DND-41 (cell line): ENCODE results near the gene LMO7.
"Not testable (repeated sequence)": the region's sequence is repeated elsewhere in the genome, so short reads cannot be mapped to it uniquely, and the experiment has no call there.

Source experiments
- ATAC-seq: fragments of 200-7000 bp; cut with Tn5 transposase; 3 replicates; pipeline ENCODE4 v1.9.1; 2021; ENCODE audit warnings: low read depth; ENCODE audit not compliant: insufficient read depth
- DNase-seq: peaks from one replicate; pipeline ENCODE4 v3.0.0-alpha.2; 2020
- H2AFZ ChIP-seq: 2 replicates; pipeline ENCODE4 v1.6.0; 2012; ENCODE audit warnings: low read depth, low read length
- H3K27ac ChIP-seq: 2 replicates; pipeline ENCODE4 v1.5.1; 2012; ENCODE audit warnings: low read length, inconsistent platforms
- H3K27me3 ChIP-seq: fragments of 200-600 bp; sonication (generic); 2 replicates; pipeline ENCODE4 v1.6.0; 2012; ENCODE audit warnings: low read length, mild to moderate bottlenecking, inconsistent platforms; ENCODE audit not compliant: insufficient read depth, poor library complexity
- H3K36me3 ChIP-seq: 2 replicates; pipeline ENCODE4 v1.5.1; 2012; ENCODE audit warnings: low read length, inconsistent platforms; ENCODE audit not compliant: insufficient read depth
- H3K4me1 ChIP-seq: 2 replicates; pipeline ENCODE4 v1.5.1; 2012; ENCODE audit warnings: mild to moderate bottlenecking, low read length; ENCODE audit not compliant: insufficient read depth
- H3K4me2 ChIP-seq: 2 replicates; pipeline ENCODE4 v1.6.0; 2012; ENCODE audit warnings: mild to moderate bottlenecking, moderate library complexity, low read length, inconsistent platforms; ENCODE audit not compliant: insufficient read depth
- H3K4me3 ChIP-seq, 2 experiments: fragments of 200-600 bp in 1 of 2; shearing (Covaris generic) in 1 of 2; 2 replicates each; pipeline ENCODE4 v1.5.1; 2012 to 2016; ENCODE audit warnings: inconsistent platforms in 2 of 2, low read length in 2 of 2, mild to moderate bottlenecking in 2 of 2, low read depth in 1 of 2, moderate library complexity in 1 of 2
- H3K79me2 ChIP-seq: 2 replicates; pipeline ENCODE4 v1.6.0; 2012; ENCODE audit warnings: low read length, inconsistent platforms; ENCODE audit not compliant: insufficient read depth
- H3K9ac ChIP-seq: 2 replicates; pipeline ENCODE4 v1.6.0; 2012; ENCODE audit warnings: low read depth, mild to moderate bottlenecking, inconsistent platforms, low read length, moderate library complexity
- H3K9me3 ChIP-seq: 2 replicates; pipeline ENCODE4 v1.5.1; 2012; ENCODE audit warnings: low read length, moderate library complexity, mild to moderate bottlenecking, inconsistent platforms; ENCODE audit not compliant: insufficient read depth, severe bottlenecking
- H4K20me1 ChIP-seq: 2 replicates; pipeline ENCODE4 v1.6.0; 2012; ENCODE audit warnings: low read length; ENCODE audit not compliant: insufficient read depth
- CTCF ChIP-seq: IDR thresholded peaks from 2 replicates; pipeline ENCODE4 v1.5.1; 2012; ENCODE audit warnings: borderline replicate concordance, low read length, moderate library complexity, mild to moderate bottlenecking; ENCODE audit not compliant: poor library complexity, severe bottlenecking; ENCODE audit errors: extremely low read depth
- EZH2 ChIP-seq: IDR thresholded peaks from 3 replicates; pipeline ENCODE4 v1.6.1; 2012; ENCODE audit warnings: borderline replicate concordance, low read depth, mild to moderate bottlenecking, moderate library complexity, low read length, inconsistent platforms; ENCODE audit not compliant: severe bottlenecking

Gene LMO7

GRCh38 chr13:75695908-75696307, 59.8 kb downstream of the LMO7 start:
- DNase-seq (peak; percentile 70), ATAC-seq (peak; percentile 70; the same call in 2 of the 3 replicates)
- H4K20me1 ChIP-seq, result not testable (repeated sequence)

DNA sequence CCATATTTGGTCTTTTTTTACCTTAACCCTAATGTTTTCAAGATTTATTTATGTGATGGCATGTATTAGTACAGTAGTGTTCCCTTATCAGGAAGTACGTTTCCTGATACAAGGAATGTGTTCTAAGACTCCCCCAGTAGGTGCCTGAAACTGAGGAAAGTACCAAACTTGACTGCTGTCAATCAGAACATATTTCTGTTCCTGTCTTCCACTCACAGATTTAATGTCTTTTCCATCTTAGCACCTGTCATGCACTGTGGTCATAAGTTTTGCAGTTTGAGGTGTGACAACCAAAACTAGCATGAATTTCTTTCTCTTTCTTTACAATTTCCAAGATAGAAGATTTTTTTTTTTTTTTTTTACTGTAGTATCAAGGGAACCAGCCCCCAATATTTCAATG, 62.9 kb downstream of the LMO7 start:
- TF ChIP-seq CTCF (no peak), EZH2 (no peak)
- no peaks in the 10 kb centered on the region for H3K36me3 ChIP-seq
- H2AFZ ChIP-seq, result no peak overlapping the region
- no peak overlapping the region for H3K4me3 ChIP-seq
- H3K4me2 ChIP-seq, result no peak overlapping the region
- H3K27ac ChIP-seq, result no peak overlapping the region
- no peak for DNase-seq
- H3K9ac ChIP-seq, result no peak overlapping the region
- no peaks in the 10 kb centered on the region for H3K9me3 ChIP-seq
- no peaks in the 10 kb centered on the region for H4K20me1 ChIP-seq
- H3K4me1 ChIP-seq, result no peaks in the 10 kb centered on the region
- ATAC-seq, result no peak
- H3K79me2 ChIP-seq, result no peaks in the 10 kb centered on the region
- H3K27me3 ChIP-seq, result no peaks in the 10 kb centered on the region

More at GRCh38 chr13:75695908-75696307, 59.8 kb downstream of the LMO7 start:
- TF ChIP-seq CTCF, result peak; percentile 90
- H3K27ac ChIP-seq, H3K9ac ChIP-seq, H3K4me2 ChIP-seq, H3K36me3 ChIP-seq, H3K4me3 ChIP-seq, H3K4me1 ChIP-seq, H3K79me2 ChIP-seq, H3K27me3 ChIP-seq, H2AFZ ChIP-seq, H3K9me3 ChIP-seq: not testable (repeated sequence)

DNA sequence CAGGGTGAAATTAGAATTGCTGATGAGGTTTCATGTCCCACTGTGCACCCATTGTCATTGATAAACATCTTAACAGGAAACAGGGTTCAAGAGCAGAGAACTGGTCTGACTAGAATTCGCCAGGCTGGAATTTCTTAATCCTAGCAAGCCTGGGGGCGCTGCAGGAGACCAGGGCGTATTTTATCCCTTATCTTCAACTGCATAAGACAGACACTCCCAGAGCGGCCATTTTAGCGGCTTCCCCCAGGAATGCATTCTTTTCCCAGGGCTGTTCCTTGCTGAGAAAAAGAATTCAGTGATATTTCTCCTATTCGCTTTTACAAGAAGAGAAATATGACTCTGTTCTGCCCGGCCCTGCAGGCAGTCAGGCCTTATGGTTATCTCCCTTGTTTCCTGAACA, 63.6 kb downstream of the LMO7 start:
- H3K27me3 ChIP-seq, H2AFZ ChIP-seq, ATAC-seq, H4K20me1 ChIP-seq, H3K27ac ChIP-seq, DNase-seq, H3K79me2 ChIP-seq, H3K4me3 ChIP-seq, H3K4me1 ChIP-seq, H3K4me2 ChIP-seq, H3K36me3 ChIP-seq, H3K9ac ChIP-seq, H3K9me3 ChIP-seq: not testable (repeated sequence)

- TF ChIP-seq CTCF (no peak), EZH2 (no peak)
- no peak overlapping the region for H3K4me3 ChIP-seq
- H2AFZ ChIP-seq, result no peak overlapping the region
- no peak overlapping the region for H3K27ac ChIP-seq
- no peaks in the 10 kb centered on the region for H3K36me3 ChIP-seq
- no peak for ATAC-seq
- no peaks in the 10 kb centered on the region for H3K27me3 ChIP-seq
- H3K9me3 ChIP-seq, result no peaks in the 10 kb centered on the region
- H3K79me2 ChIP-seq, result no peaks in the 10 kb centered on the region
- no peak for DNase-seq
- no peaks in the 10 kb centered on the region for H4K20me1 ChIP-seq
- H3K4me2 ChIP-seq, result no peak overlapping the region
- H3K9ac ChIP-seq, result no peak overlapping the region
- no peaks in the 10 kb centered on the region for H3K4me1 ChIP-seq
These were observed 64.4 kb downstream of the LMO7 start for GRCh38 chr13:75700552-75700951.
